ENCODE data around the gene APPL2. TPM values are rescaled to one million over a fixed set of nuclear protein-coding genes. Genes with fewer than 3 reads are reported as not detected.

APPL2 gene
- total and polyA plus RNA-seq, 2 of the 13 experiments (the other 11 are each of a cell fraction or from before 2014, with no cell fraction given) = 9.9 to 11.1 TPM

- TF ChIP-seq PRDM10 (CRISPR knock-in tag; IDR thresholded peaks at IDR 0.05; ENCODE audit: low read depth) (no peak), EZH2 (conservative IDR thresholded peaks at IDR 0.05; ENCODE audit: low read depth, low read length) (no peak), ZNF770 (CRISPR knock-in tag; IDR thresholded peaks at IDR 0.05) (peak; percentile 98), ARNT2 (CRISPR knock-in tag; IDR thresholded peaks at IDR 0.05; ENCODE audit: low read depth) (peak; percentile 49; the same call in 1 of the 2 replicates), BRD4 (CRISPR knock-in tag; IDR thresholded peaks at IDR 0.05) (0 out of 2 replicates have a peak, but pooled peaks have one; percentile 42), ZNF777 (CRISPR knock-in tag; IDR thresholded peaks at IDR 0.05) (peak; percentile 52), ZNF704 (CRISPR knock-in tag; IDR thresholded peaks at IDR 0.05; ENCODE audit: borderline replicate concordance) (no peak; the same call in 1 of the 2 replicates), ZNF275 (CRISPR knock-in tag; IDR thresholded peaks at IDR 0.05; ENCODE audit: borderline replicate concordance) (peak; percentile 46; the same call in 1 of the 2 replicates), DZIP1 (CRISPR knock-in tag; IDR thresholded peaks at IDR 0.05) (no peak), ZNF143 (CRISPR knock-in tag; IDR thresholded peaks at IDR 0.05) (peak; percentile 63), KDM6A (CRISPR knock-in tag; IDR thresholded peaks at IDR 0.05; ENCODE audit: low read depth) (no peak), YEATS4 (CRISPR knock-in tag; IDR thresholded peaks at IDR 0.05; ENCODE audit: borderline replicate concordance) (peak; percentile 96), ZNF235 (CRISPR knock-in tag; IDR thresholded peaks at IDR 0.05; ENCODE audit: borderline replicate concordance) (no peak), MAX (IDR thresholded peaks at IDR 0.05) (peak; percentile 67)
Measured at GRCh38 chr12:105235732-105236476, at the start of gene APPL2 (continued).
